ENCODE results near the gene ZIC1.

Gene ZIC1

GRCh38 chr3:147428326-147428725 lies 19.2 kb downstream of the ZIC1 start:
- TF ChIP-seq EZH2phosphoT487 (IDR thresholded peaks at IDR 0.05; ENCODE audit: low read length) (no peak), CTCF (IDR thresholded peaks at IDR 0.05; ENCODE audit: low read length) (no peak), EZH2 (optimal IDR thresholded peaks at IDR 0.05; ENCODE audit: low read depth, low read length) (no peak)
- Histone ChIP-seq H4K20me1 (ENCODE audit: insufficient read depth, low read length) (no peaks in the 10 kb centered on the region), H3K36me3 (replicated peaks; ENCODE audit: insufficient read depth, low read length) (no peaks in the 10 kb centered on the region), H3K27me3 (replicated peaks; ENCODE audit: insufficient read depth, low read length) (no peaks in the 10 kb centered on the region), H3K9me3 (replicated peaks; ENCODE audit: insufficient read depth, low read length) (no peaks in the 10 kb centered on the region), H3K27ac (ENCODE audit: low read length) (no peak overlapping the region), H3K4me1 (ENCODE audit: low read length) (no peaks in the 10 kb centered on the region), H3K4me2 (ENCODE audit: low read depth, low read length) (no peak overlapping the region), H3K9ac (ENCODE audit: low read length) (no peak overlapping the region), H3F3A (ENCODE audit: insufficient read depth, low read length) (no peaks in the 10 kb centered on the region), H2AFZ (ENCODE audit: low read length) (no peak overlapping the region), H3K4me3 (ENCODE audit: low read length) (no peak overlapping the region), H3K9me2 (replicated peaks; ENCODE audit: insufficient read depth, low read length) (no peaks in the 10 kb centered on the region), H3K79me2 (ENCODE audit: low read length) (no peaks in the 10 kb centered on the region)
- DNase-seq, result no peak

- H3F3A ChIP-seq (ENCODE audit: insufficient read depth, low read length), result no peaks in the 10 kb centered on the region
- H3K9me3 ChIP-seq (replicated peaks; ENCODE audit: insufficient read depth, low read length), result no peaks in the 10 kb centered on the region
- no peaks in the 10 kb centered on the region for H3K4me1 ChIP-seq (ENCODE audit: low read length)
- H3K79me2 ChIP-seq (ENCODE audit: low read length), result no peaks in the 10 kb centered on the region
- H3K4me3 ChIP-seq (ENCODE audit: low read length), result no peak overlapping the region
- no peak overlapping the region for H3K27ac ChIP-seq (ENCODE audit: low read length)
- H3K27me3 ChIP-seq (replicated peaks; ENCODE audit: insufficient read depth, low read length), result no peaks in the 10 kb centered on the region
- H3K4me2 ChIP-seq (ENCODE audit: low read depth, low read length), result no peak overlapping the region
- H3K9ac ChIP-seq (ENCODE audit: low read length), result no peak overlapping the region
- no peaks in the 10 kb centered on the region for H3K9me2 ChIP-seq (replicated peaks; ENCODE audit: insufficient read depth, low read length)
- no peak overlapping the region for H2AFZ ChIP-seq (ENCODE audit: low read length)
- TF ChIP-seq EZH2 (optimal IDR thresholded peaks at IDR 0.05; ENCODE audit: low read depth, low read length) (no peak), EZH2phosphoT487 (IDR thresholded peaks at IDR 0.05; ENCODE audit: low read length) (no peak), CTCF (IDR thresholded peaks at IDR 0.05; ENCODE audit: low read length) (no peak)
- DNase-seq, result no peak
- H4K20me1 ChIP-seq (ENCODE audit: insufficient read depth, low read length), result no peaks in the 10 kb centered on the region
- H3K36me3 ChIP-seq (replicated peaks; ENCODE audit: insufficient read depth, low read length), result no peaks in the 10 kb centered on the region
These were observed 19.6 kb downstream of the ZIC1 start for GRCh38 chr3:147428754-147429153.

- H3K9me3 ChIP-seq (replicated peaks; ENCODE audit: insufficient read depth, low read length), result no peaks in the 10 kb centered on the region
- no peaks in the 10 kb centered on the region for H3K4me1 ChIP-seq (ENCODE audit: low read length)
- no peak for TF ChIP-seq CTCF (IDR thresholded peaks at IDR 0.05; ENCODE audit: low read length)
- TF ChIP-seq EZH2phosphoT487 (IDR thresholded peaks at IDR 0.05; ENCODE audit: low read length), result no peak
- no peak for TF ChIP-seq EZH2 (optimal IDR thresholded peaks at IDR 0.05; ENCODE audit: low read depth, low read length)
- no peak for DNase-seq
- H3F3A ChIP-seq (ENCODE audit: insufficient read depth, low read length), result no peaks in the 10 kb centered on the region
- H3K27ac ChIP-seq (ENCODE audit: low read length), result no peak overlapping the region
- no peaks in the 10 kb centered on the region for H4K20me1 ChIP-seq (ENCODE audit: insufficient read depth, low read length)
- no peak overlapping the region for H2AFZ ChIP-seq (ENCODE audit: low read length)
- no peaks in the 10 kb centered on the region for H3K27me3 ChIP-seq (replicated peaks; ENCODE audit: insufficient read depth, low read length)
- H3K4me2 ChIP-seq (ENCODE audit: low read depth, low read length), result no peak overlapping the region
- H3K79me2 ChIP-seq (ENCODE audit: low read length), result no peaks in the 10 kb centered on the region
- no peaks in the 10 kb centered on the region for H3K36me3 ChIP-seq (replicated peaks; ENCODE audit: insufficient read depth, low read length)
- H3K9ac ChIP-seq (ENCODE audit: low read length), result no peak overlapping the region
- no peak overlapping the region for H3K4me3 ChIP-seq (ENCODE audit: low read length)
- H3K9me2 ChIP-seq (replicated peaks; ENCODE audit: insufficient read depth, low read length), result no peaks in the 10 kb centered on the region
These were observed 22.6 kb downstream of the ZIC1 start for GRCh38 chr3:147431751-147432150.

Data from MM.1S (cell line).